Prostate gland (tissue), 2 donors: ENCODE measurements around the gene TCF7L2. TPM values are rescaled to one million over a fixed set of nuclear protein-coding genes. Genes with fewer than 3 reads are reported as not detected.

Experiments
- DNase-seq: peaks from one replicate; pipeline ENCODE4 v3.0.0-alpha.2; 2019; ENCODE audit warnings: low spot score
- H3K27ac ChIP-seq, 2 donors: fragments of 200-600 bp; sonication (generic); 2 replicates each; pipeline ENCODE4 v1.5.1; 2017 to 2019
- H3K27me3 ChIP-seq: fragments of 200-600 bp; sonication (generic); replicated peaks from 2 replicates; pipeline ENCODE4 v1.5.1; 2019; ENCODE audit not compliant: insufficient read depth
- H3K36me3 ChIP-seq, 2 donors: fragments of 200-600 bp; sonication (generic); 1 replicate in 1 of 2; 2 replicates in 1 of 2; pipeline versions ENCODE4 v1.5.1 to v1.8.1; 2017 to 2019
- H3K4me1 ChIP-seq: fragments of 200-600 bp; sonication (generic); replicated peaks from 2 replicates; pipeline ENCODE4 v1.5.1; 2019
- H3K4me3 ChIP-seq, 2 donors: fragments of 200-600 bp; sonication (generic); 2 replicates each; pipeline ENCODE4 v1.5.1; 2017 to 2019
- H3K9me3 ChIP-seq: fragments of 200-600 bp; sonication (generic); 2 replicates; pipeline ENCODE4 v1.5.1; 2017
- POLR2A ChIP-seq: fragments of 450-650 bp; IDR thresholded peaks from one replicate; pipeline ENCODE4 v1.6.1; 2016; ENCODE audit warnings: antibody characterized with exemption, mild to moderate bottlenecking
- POLR2AphosphoS5 ChIP-seq: sonication (generic); formaldehyde crosslinking; IDR thresholded peaks from one replicate; pipeline ENCODE4 v1.6.1; 2017; ENCODE audit warnings: antibody characterized with exemption
- WGBS: methylation state at CpG from one replicate; pipeline ENCODE4 v1.1.5; 2018; 5-methylcytosine and 5-hydroxymethylcytosine counted together
- intact Hi-C: fragments of 100-400 bp; cut with DNase I; formaldehyde crosslinking; loops from one replicate; pipeline ENCODE4 v1.14.2; 2022
- total RNA-seq, 2 donors: library from RNA; depleted of rRNA; stranded (reverse); fragments of >200 nt; gene quantifications; one replicate each; pipeline ENCODE4 v1.1.0, GENCODE V29; 2016
- TF ChIP-seq, protein P1 (sequence below), 4 experiments: fragments of 200-600 bp in 2 of 4; fragments of 450-650 bp in 2 of 4; sonication (generic) in 2 of 4; IDR thresholded peaks; 1 replicate in 3 of 4; 2 replicates in 1 of 4; pipeline ENCODE4 v1.5.1; 2016 to 2019; ENCODE audit warnings: antibody characterized with exemption in 4 of 4, mild to moderate bottlenecking in 2 of 4, moderate library complexity in 2 of 4

TCF7L2 gene
- total RNA-seq, 2 donors from 2014 or later: 9.8 to 29.8 TPM

DNA sequence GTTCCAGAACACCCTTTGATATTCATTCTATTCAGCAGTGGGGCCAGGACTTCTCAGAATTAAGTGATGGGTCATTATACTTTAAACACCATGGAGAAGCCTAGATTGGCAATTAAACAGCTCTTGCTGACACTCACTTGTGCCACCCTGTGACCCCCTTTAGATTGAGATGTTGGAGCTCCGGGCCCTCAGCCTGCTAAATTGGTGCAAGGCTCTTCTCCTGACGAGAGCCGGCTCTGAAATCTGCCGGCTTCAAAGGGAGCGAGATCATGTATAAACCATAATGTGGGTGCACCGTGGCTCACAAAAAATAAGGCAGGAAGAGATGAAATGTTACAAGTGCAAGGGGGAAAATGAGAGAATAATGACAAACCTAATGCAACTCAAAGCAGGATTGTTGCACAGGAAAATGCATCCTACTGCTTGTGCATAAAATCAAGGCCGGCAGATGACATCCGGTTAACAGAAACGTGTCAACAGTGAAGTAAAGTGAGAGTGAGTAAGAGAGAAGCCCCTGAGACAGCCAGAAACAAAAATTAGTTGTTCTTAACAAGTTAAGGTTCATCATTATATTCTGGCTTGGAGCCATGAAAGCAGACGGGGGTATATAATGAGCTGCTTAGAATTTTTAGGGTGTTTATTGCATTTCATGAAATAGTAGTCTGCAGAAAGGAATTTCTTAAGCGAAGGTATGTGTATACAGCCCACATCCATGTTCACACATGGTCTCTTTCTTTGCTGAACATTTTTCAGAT lies 198.2 kb downstream of the TCF7L2 start:
- DNase-seq: no peak
- Histone ChIP-seq H3K9me3 (no peaks in the 10 kb centered on the region), H3K36me3 (no peaks in the 10 kb centered on the region), H3K27me3 (no peaks in the 10 kb centered on the region), H3K4me1 (no peaks in the 10 kb centered on the region), H3K27ac (no peak overlapping the region), H3K4me3 (no peak overlapping the region)
- intact Hi-C loops: no loop called here
- no peak for TF ChIP-seq POLR2A
- no peak for TF ChIP-seq POLR2AphosphoS5
- TF ChIP-seq, protein P1, sequence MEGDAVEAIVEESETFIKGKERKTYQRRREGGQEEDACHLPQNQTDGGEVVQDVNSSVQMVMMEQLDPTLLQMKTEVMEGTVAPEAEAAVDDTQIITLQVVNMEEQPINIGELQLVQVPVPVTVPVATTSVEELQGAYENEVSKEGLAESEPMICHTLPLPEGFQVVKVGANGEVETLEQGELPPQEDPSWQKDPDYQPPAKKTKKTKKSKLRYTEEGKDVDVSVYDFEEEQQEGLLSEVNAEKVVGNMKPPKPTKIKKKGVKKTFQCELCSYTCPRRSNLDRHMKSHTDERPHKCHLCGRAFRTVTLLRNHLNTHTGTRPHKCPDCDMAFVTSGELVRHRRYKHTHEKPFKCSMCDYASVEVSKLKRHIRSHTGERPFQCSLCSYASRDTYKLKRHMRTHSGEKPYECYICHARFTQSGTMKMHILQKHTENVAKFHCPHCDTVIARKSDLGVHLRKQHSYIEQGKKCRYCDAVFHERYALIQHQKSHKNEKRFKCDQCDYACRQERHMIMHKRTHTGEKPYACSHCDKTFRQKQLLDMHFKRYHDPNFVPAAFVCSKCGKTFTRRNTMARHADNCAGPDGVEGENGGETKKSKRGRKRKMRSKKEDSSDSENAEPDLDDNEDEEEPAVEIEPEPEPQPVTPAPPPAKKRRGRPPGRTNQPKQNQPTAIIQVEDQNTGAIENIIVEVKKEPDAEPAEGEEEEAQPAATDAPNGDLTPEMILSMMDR (IDR thresholded peaks at IDR 0.05): no peak
- 86% methylated on average over 11 of the region's 11 CpGs for WGBS

- Histone ChIP-seq H3K27ac (no peak overlapping the region), H3K36me3 (no peaks in the 10 kb centered on the region), H3K27me3 (no peaks in the 10 kb centered on the region), H3K4me3 (no peak overlapping the region), H3K4me1 (no peaks in the 10 kb centered on the region), H3K9me3 (no peaks in the 10 kb centered on the region)
- 80% methylated on average over 4 of the region's 4 CpGs for WGBS
- no peak for DNase-seq
- no peak for TF ChIP-seq POLR2A
- no peak for TF ChIP-seq POLR2AphosphoS5
- TF ChIP-seq, protein P1 (IDR thresholded peaks at IDR 0.05): no peak
- intact Hi-C loops: no loop called here
Measured at GRCh38 chr10:113148901-113149300, 198.9 kb downstream of the TCF7L2 start.

DNA sequence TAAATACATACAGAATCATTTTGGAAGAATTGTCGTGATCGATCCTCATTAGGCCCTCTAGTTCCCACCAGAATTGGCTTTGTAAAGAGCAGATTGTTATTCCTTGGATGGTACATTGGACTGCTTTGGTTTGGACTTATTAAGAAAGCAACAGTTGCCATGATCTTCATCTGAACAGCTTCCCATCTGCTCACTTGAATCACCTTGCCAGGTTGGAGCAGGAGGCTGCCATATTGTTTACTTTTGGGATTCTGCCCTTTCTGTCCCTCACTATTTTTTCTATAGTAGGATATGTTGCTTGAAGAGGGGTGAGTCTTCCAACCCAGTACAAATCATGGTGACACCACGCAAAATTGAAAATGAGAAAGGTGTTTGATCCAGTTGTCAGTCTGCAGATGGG lies 199.6 kb downstream of the TCF7L2 start:
- no peaks in the 10 kb centered on the region for H3K9me3 ChIP-seq
- 96% methylated on average over 3 of the region's 3 CpGs for WGBS
- intact Hi-C loops: no loop called here
- TF ChIP-seq POLR2AphosphoS5 (no peak), POLR2A (no peak)
- TF ChIP-seq, protein P1 (IDR thresholded peaks at IDR 0.05): no peak
- H3K27ac ChIP-seq: no peak overlapping the region
- no peaks in the 10 kb centered on the region for H3K4me1 ChIP-seq
- H3K4me3 ChIP-seq: no peak overlapping the region
- no peaks in the 10 kb centered on the region for H3K27me3 ChIP-seq
- DNase-seq: no peak
- H3K36me3 ChIP-seq: no peaks in the 10 kb centered on the region

- Histone ChIP-seq H3K27me3 (no peaks in the 10 kb centered on the region), H3K9me3 (no peaks in the 10 kb centered on the region), H3K4me1 (no peaks in the 10 kb centered on the region), H3K4me3 (no peak overlapping the region), H3K27ac (no peak overlapping the region), H3K36me3 (no peaks in the 10 kb centered on the region)
- WGBS: 76% methylated on average over 6 of the region's 6 CpGs
- intact Hi-C loops: no loop called here
- DNase-seq: no peak
- TF ChIP-seq, protein P1 (IDR thresholded peaks at IDR 0.05): no peak
- TF ChIP-seq POLR2AphosphoS5 (no peak), POLR2A (no peak)
Measured at GRCh38 chr10:113151190-113151666, 201.2 kb downstream of the TCF7L2 start.
